BLaER1 (cell line): ENCODE data around the gene TUT7.

Source experiments
- H3K27ac ChIP-seq: shearing (Covaris generic); formaldehyde crosslinking; 2 replicates; pipeline ENCODE4 v1.8.1; 2022
- H3K27me3 ChIP-seq: shearing (Covaris generic); formaldehyde crosslinking; 2 replicates; pipeline ENCODE4 v1.8.1; 2022
- H3K36me3 ChIP-seq: shearing (Covaris generic); formaldehyde crosslinking; 2 replicates; pipeline ENCODE4 v1.8.1; 2022
- H3K4me1 ChIP-seq: shearing (Covaris generic); formaldehyde crosslinking; 2 replicates; pipeline ENCODE4 v1.8.1; 2022
- H3K4me2 ChIP-seq: shearing (Covaris generic); formaldehyde crosslinking; 2 replicates; pipeline ENCODE4 v1.8.1; 2022
- H3K4me3 ChIP-seq: shearing (Covaris generic); formaldehyde crosslinking; 2 replicates; pipeline ENCODE4 v1.8.1; 2022
- H3K9ac ChIP-seq: shearing (Covaris generic); formaldehyde crosslinking; 2 replicates; pipeline ENCODE4 v1.8.1; 2022
- H3K9me3 ChIP-seq: shearing (Covaris generic); formaldehyde crosslinking; 2 replicates; pipeline ENCODE4 v1.8.1; 2022
- H4K20me1 ChIP-seq: shearing (Covaris generic); formaldehyde crosslinking; 2 replicates; pipeline ENCODE4 v1.8.1; 2022
- Cebpa-rat ChIP-seq: shearing (Covaris generic); IDR thresholded peaks from 2 replicates; pipeline ENCODE4 v1.8.1; 2022

TUT7 gene

GRCh38 chr9:86350006-86350760 lies 4.0 kb downstream of the TUT7 start:
- H3K4me2 ChIP-seq = peak overlapping the region; percentile 94
- H3K4me3 ChIP-seq = 0 out of 2 replicates have a peak overlapping the region, but pooled peaks have one; percentile 6
- TF ChIP-seq Cebpa-rat = no peak
- peaks cover 6% of the 10 kb centered on the region; the same call in 1 of the 2 replicates for H3K27me3 ChIP-seq
- peaks cover 18% of the 10 kb centered on the region for H3K36me3 ChIP-seq
- H3K9me3 ChIP-seq = no peaks in the 10 kb centered on the region
- H3K9ac ChIP-seq = no peak overlapping the region
- no peak overlapping the region for H3K27ac ChIP-seq
- peaks cover 44% of the 10 kb centered on the region for H3K4me1 ChIP-seq
- H4K20me1 ChIP-seq = peaks cover 82% of the 10 kb centered on the region

GRCh38 chr9:86349271-86349670 lies 4.9 kb downstream of the TUT7 start:
- peaks cover 38% of the 10 kb centered on the region for H3K4me1 ChIP-seq
- no peak overlapping the region for H3K27ac ChIP-seq
- no peak overlapping the region for H3K4me3 ChIP-seq
- TF ChIP-seq Cebpa-rat = no peak
- H3K36me3 ChIP-seq = peaks cover 27% of the 10 kb centered on the region
- no peaks in the 10 kb centered on the region for H3K27me3 ChIP-seq
- H3K4me2 ChIP-seq = no peak overlapping the region
- H3K9ac ChIP-seq = no peak overlapping the region
- peaks cover 91% of the 10 kb centered on the region for H4K20me1 ChIP-seq
- H3K9me3 ChIP-seq = no peaks in the 10 kb centered on the region

DNA sequence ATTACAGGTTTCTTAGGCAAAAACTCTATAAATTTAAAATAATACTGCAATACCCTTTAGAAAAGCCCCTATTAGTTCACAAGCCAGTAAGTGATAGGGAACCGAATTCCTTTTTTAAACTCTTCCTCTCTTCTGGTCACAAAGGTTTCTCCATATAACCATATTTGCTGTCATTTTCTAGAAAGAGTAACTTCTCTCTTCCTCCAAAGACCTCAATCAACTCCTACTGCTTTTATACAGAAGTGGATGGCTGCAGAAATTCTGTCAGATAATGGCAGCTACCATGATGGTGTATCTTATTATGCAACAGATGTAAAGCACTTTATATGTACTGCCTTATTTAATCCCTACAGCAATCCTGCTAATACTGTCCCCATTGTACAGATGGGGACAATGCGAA lies 6.2 kb downstream of the TUT7 start:
- TF ChIP-seq Cebpa-rat = no peak

GRCh38 chr9:86344818-86345217 lies 9.4 kb downstream of the TUT7 start:
- Histone ChIP-seq H3K9ac (no peak overlapping the region), H3K4me1 (peaks cover 3% of the 10 kb centered on the region), H3K4me2 (no peak overlapping the region), H3K9me3 (no peaks in the 10 kb centered on the region), H4K20me1 (peaks cover 52% of the 10 kb centered on the region), H3K4me3 (no peak overlapping the region), H3K27ac (no peak overlapping the region), H3K27me3 (no peaks in the 10 kb centered on the region), H3K36me3 (peaks cover 60% of the 10 kb centered on the region)
- TF ChIP-seq Cebpa-rat = no peak

More for the DNA sequence above, 6.2 kb downstream of the TUT7 start:
- Histone ChIP-seq H3K27me3 (no peaks in the 10 kb centered on the region), H3K4me3 (no peak overlapping the region), H3K4me1 (peaks cover 35% of the 10 kb centered on the region), H3K36me3 (peaks cover 30% of the 10 kb centered on the region), H3K9me3 (no peaks in the 10 kb centered on the region), H3K4me2 (no peak overlapping the region), H3K9ac (no peak overlapping the region), H4K20me1 (peaks cover 84% of the 10 kb centered on the region), H3K27ac (no peak overlapping the region)

DNA sequence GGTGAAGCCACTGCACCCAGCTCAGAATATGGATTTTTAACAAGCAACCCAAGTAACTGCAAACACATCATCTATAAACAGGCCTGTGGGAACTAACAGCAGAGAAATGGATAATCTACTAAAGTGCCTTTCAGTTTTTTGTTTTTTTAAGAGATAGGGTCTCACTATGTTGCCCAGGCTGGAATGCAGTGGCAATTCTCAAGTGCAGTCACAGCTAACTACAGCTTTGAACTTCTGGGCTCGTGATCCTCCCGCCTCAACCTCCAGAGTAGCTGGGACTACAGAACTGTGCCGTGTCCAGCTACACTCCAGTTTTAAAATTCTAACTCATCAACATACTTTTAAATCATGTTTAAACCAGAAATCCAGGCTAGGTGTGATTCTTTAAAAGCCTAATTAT lies 11.9 kb downstream of the TUT7 start:
- Histone ChIP-seq H3K27me3 (no peaks in the 10 kb centered on the region), H3K9ac (no peak overlapping the region), H3K9me3 (no peaks in the 10 kb centered on the region), H3K27ac (no peak overlapping the region), H3K4me3 (no peak overlapping the region), H4K20me1 (peaks cover 26% of the 10 kb centered on the region), H3K4me2 (no peak overlapping the region), H3K4me1 (peaks cover 15% of the 10 kb centered on the region), H3K36me3 (peaks cover 71% of the 10 kb centered on the region)
- TF ChIP-seq Cebpa-rat = no peak

- Histone ChIP-seq H3K9ac (no peak overlapping the region), H4K20me1 (peaks cover 14% of the 10 kb centered on the region), H3K4me1 (peaks cover 18% of the 10 kb centered on the region), H3K4me3 (no peak overlapping the region), H3K9me3 (no peaks in the 10 kb centered on the region), H3K27me3 (no peaks in the 10 kb centered on the region), H3K27ac (no peak overlapping the region), H3K36me3 (peaks cover 79% of the 10 kb centered on the region), H3K4me2 (no peak overlapping the region)
- TF ChIP-seq Cebpa-rat = no peak
Measured at GRCh38 chr9:86341007-86341491, 13.2 kb downstream of the TUT7 start.

- Histone ChIP-seq H3K27me3 (no peaks in the 10 kb centered on the region), H3K4me1 (peaks cover 18% of the 10 kb centered on the region), H3K27ac (no peak overlapping the region), H4K20me1 (peaks cover 10% of the 10 kb centered on the region; the same call in 1 of the 2 replicates), H3K9me3 (no peaks in the 10 kb centered on the region), H3K36me3 (peaks cover 79% of the 10 kb centered on the region), H3K9ac (no peak overlapping the region), H3K4me2 (no peak overlapping the region), H3K4me3 (no peak overlapping the region)
- TF ChIP-seq Cebpa-rat = no peak
Measured at GRCh38 chr9:86340356-86341006, 13.7 kb downstream of the TUT7 start.

DNA sequence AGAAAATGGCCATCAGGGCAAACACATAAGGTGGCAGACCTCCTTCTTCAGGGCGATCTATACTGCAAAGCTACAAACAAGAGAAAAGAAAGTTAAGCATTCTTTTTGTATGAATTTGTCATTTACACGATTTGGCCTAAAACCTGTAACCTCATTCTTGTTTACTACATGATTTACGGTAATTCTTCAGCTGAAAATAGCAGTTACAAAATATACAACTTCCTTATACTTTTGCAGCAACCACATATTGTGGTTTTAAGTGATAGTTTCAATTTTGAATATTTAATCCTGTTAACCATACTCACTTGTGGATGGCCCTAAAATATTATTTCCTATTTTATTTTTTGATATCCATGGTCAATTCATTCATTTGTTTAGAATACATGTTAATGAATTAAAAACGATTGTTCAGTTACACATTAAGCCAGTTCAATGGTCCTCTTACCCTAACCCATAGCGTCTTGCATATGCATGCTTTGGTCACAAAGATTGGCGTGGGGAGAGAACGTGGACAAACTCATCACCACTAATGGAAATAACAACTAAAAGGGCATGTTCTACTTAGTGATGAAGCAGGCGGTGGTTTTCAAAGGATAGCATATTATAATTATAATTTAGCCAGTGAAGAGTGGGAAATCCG lies 16.6 kb downstream of the TUT7 start:
- Histone ChIP-seq H3K27me3 (no peaks in the 10 kb centered on the region), H3K4me3 (no peak overlapping the region), H3K4me1 (peaks cover 18% of the 10 kb centered on the region), H3K36me3 (peaks cover 82% of the 10 kb centered on the region), H3K9me3 (no peaks in the 10 kb centered on the region), H3K27ac (no peak overlapping the region), H3K9ac (no peak overlapping the region), H3K4me2 (peak overlapping the region; percentile 68), H4K20me1 (no peaks in the 10 kb centered on the region)
- TF ChIP-seq Cebpa-rat = no peak

DNA sequence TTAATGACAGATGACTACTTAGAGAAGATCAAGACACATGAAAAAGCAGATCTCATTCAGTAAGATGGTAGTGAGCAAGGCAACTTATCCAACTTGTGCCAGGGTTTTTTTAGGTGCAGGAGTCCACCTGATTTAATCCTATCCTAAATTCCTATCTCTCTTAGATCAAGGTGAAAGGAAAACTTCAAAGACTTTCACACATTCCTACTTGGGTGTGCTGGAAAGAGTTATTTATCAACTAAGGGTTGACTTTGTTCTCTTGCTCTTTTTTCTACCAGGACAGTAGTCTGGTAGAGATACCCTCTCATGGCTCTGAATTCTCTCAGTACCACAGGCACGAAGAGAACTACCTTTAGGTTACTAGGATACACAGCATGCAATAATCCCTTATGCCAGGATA lies 18.2 kb downstream of the TUT7 start:
- H3K27me3 ChIP-seq = no peaks in the 10 kb centered on the region
- no peaks in the 10 kb centered on the region for H3K9me3 ChIP-seq
- peaks cover 18% of the 10 kb centered on the region for H3K4me1 ChIP-seq
- H3K4me2 ChIP-seq = no peak overlapping the region
- no peak for TF ChIP-seq Cebpa-rat
- no peaks in the 10 kb centered on the region for H4K20me1 ChIP-seq
- no peak overlapping the region for H3K9ac ChIP-seq
- no peak overlapping the region for H3K27ac ChIP-seq
- no peak overlapping the region for H3K4me3 ChIP-seq
- H3K36me3 ChIP-seq = peaks cover 76% of the 10 kb centered on the region

- peaks cover 59% of the 10 kb centered on the region for H3K36me3 ChIP-seq
Measured at GRCh38 chr9:86333651-86334050, 20.6 kb downstream of the TUT7 start.

More at GRCh38 chr9:86333651-86334050, 20.6 kb downstream of the TUT7 start:
- Histone ChIP-seq H3K4me2 (no peak overlapping the region), H3K9me3 (no peaks in the 10 kb centered on the region), H3K27ac (no peak overlapping the region), H3K9ac (no peak overlapping the region), H3K27me3 (no peaks in the 10 kb centered on the region), H4K20me1 (no peaks in the 10 kb centered on the region), H3K4me1 (peaks cover 16% of the 10 kb centered on the region), H3K4me3 (no peak overlapping the region)
- no peak for TF ChIP-seq Cebpa-rat
